Mammary epithelial cell (primary cell): ENCODE results near the gene SPATA6.

Experiments
- EZH2 ChIP-seq: IDR thresholded peaks from 2 replicates; pipeline ENCODE4 v1.6.1; 2012; ENCODE audit warnings: low read length, inconsistent platforms, borderline replicate concordance
- TF ChIP-seq, protein P1 (sequence below), 2 donors: IDR thresholded peaks in 1 of 2; conservative IDR thresholded peaks in 1 of 2; 2 replicates each; pipeline ENCODE4 v1.5.1; 2011 to 2012; ENCODE audit warnings: inconsistent platforms in 2 of 2, low read length in 2 of 2, mild to moderate bottlenecking in 2 of 2, control low read depth in 1 of 2, low read depth in 1 of 2; ENCODE audit not compliant: insufficient read depth in 1 of 2; ENCODE audit errors: extremely low read depth in 1 of 2

DNA sequence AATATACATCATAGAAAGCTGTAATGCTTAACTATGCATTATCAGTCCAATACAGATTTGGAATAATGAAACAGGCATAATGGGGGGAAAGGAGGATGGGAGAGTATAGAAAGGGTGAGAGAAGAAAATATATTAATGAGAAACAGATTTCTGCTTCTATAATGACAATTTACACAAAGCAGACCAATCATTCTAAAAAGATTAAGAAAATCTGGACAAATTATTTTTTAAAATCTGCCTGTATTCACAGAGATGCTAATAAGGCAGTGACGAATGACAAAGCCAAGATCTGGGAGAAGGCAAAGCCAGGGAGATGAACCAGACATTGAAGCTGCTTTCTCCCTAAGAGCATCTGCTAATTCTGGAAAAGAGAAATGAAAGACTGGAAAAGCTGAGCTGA lies 50.0 kb downstream of the SPATA6 start:
- TF ChIP-seq, protein P1, sequence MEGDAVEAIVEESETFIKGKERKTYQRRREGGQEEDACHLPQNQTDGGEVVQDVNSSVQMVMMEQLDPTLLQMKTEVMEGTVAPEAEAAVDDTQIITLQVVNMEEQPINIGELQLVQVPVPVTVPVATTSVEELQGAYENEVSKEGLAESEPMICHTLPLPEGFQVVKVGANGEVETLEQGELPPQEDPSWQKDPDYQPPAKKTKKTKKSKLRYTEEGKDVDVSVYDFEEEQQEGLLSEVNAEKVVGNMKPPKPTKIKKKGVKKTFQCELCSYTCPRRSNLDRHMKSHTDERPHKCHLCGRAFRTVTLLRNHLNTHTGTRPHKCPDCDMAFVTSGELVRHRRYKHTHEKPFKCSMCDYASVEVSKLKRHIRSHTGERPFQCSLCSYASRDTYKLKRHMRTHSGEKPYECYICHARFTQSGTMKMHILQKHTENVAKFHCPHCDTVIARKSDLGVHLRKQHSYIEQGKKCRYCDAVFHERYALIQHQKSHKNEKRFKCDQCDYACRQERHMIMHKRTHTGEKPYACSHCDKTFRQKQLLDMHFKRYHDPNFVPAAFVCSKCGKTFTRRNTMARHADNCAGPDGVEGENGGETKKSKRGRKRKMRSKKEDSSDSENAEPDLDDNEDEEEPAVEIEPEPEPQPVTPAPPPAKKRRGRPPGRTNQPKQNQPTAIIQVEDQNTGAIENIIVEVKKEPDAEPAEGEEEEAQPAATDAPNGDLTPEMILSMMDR (conservative IDR thresholded peaks at IDR 0.05 in 1 of 2, IDR thresholded peaks at IDR 0.05 in 1 of 2; ENCODE audit: extremely low read depth in 1 of 2, insufficient read depth in 1 of 2, low read depth in 1 of 2, low read length in 2 of 2): no peak
- no peak for TF ChIP-seq EZH2
